ENCODE measurements around the gene PAIP2.
"Not testable (repeated sequence)": the region's sequence is repeated elsewhere in the genome, so short reads cannot be mapped to it uniquely, and the experiment has no call there.

Gene PAIP2

GRCh38 chr5:139342423-139342723 is 719 bp downstream of the PAIP2 start:
- no peak for TF ChIP-seq POLR2A (IDR thresholded peaks at IDR 0.05; ENCODE audit: extremely low read depth, insufficient read length)
- TF ChIP-seq MAX (IDR thresholded peaks at IDR 0.05; ENCODE audit: low read depth, low read length): no peak
- TF ChIP-seq CTCF (IDR thresholded peaks at IDR 0.05; ENCODE audit: low read depth, low read length): no peak
- no peak for TF ChIP-seq MYC (IDR thresholded peaks at IDR 0.05; ENCODE audit: low read depth, low read length)
- peak overlapping the region; percentile 91 for H3K4me3 ChIP-seq (ENCODE audit: low read depth, low read length)
- no peak for DNase-seq (ENCODE audit: low read depth)

- TF ChIP-seq MYC (IDR thresholded peaks at IDR 0.05; ENCODE audit: low read depth, low read length) (no peak), CTCF (IDR thresholded peaks at IDR 0.05; ENCODE audit: low read depth, low read length) (no peak), MAX (IDR thresholded peaks at IDR 0.05; ENCODE audit: low read depth, low read length) (no peak), POLR2A (IDR thresholded peaks at IDR 0.05; ENCODE audit: extremely low read depth, insufficient read length) (no peak)
- H3K4me3 ChIP-seq (ENCODE audit: low read depth, low read length): peak overlapping the region; percentile 91
- DNase-seq (ENCODE audit: low read depth): no peak
These were observed 1.8 kb downstream of the PAIP2 start for GRCh38 chr5:139343476-139343875.

GRCh38 chr5:139344177-139344576 is 2.5 kb downstream of the PAIP2 start:
- H3K4me3 ChIP-seq (ENCODE audit: low read depth, low read length): peak overlapping the region; percentile 3
- TF ChIP-seq MAX (IDR thresholded peaks at IDR 0.05; ENCODE audit: low read depth, low read length) (no peak), CTCF (IDR thresholded peaks at IDR 0.05; ENCODE audit: low read depth, low read length) (no peak), MYC (IDR thresholded peaks at IDR 0.05; ENCODE audit: low read depth, low read length) (no peak), POLR2A (IDR thresholded peaks at IDR 0.05; ENCODE audit: extremely low read depth, insufficient read length) (no peak)
- no peak for DNase-seq (ENCODE audit: low read depth)

- DNase-seq (ENCODE audit: low read depth); H3K4me3 ChIP-seq (ENCODE audit: low read depth, low read length): not testable (repeated sequence)
These were observed 3.8 kb downstream of the PAIP2 start for GRCh38 chr5:139345442-139345841.

GRCh38 chr5:139347863-139348262 is 6.2 kb downstream of the PAIP2 start:
- DNase-seq (ENCODE audit: low read depth); H3K4me3 ChIP-seq (ENCODE audit: low read depth, low read length): not testable (repeated sequence)

- H3K4me3 ChIP-seq (ENCODE audit: low read depth, low read length): no peak overlapping the region
- TF ChIP-seq POLR2A (IDR thresholded peaks at IDR 0.05; ENCODE audit: extremely low read depth, insufficient read length) (no peak), MAX (IDR thresholded peaks at IDR 0.05; ENCODE audit: low read depth, low read length) (no peak), CTCF (IDR thresholded peaks at IDR 0.05; ENCODE audit: low read depth, low read length) (no peak), MYC (IDR thresholded peaks at IDR 0.05; ENCODE audit: low read depth, low read length) (no peak)
- DNase-seq (ENCODE audit: low read depth): no peak
These were observed 12.5 kb downstream of the PAIP2 start for GRCh38 chr5:139354186-139354585.

GRCh38 chr5:139355900-139356299 is 14.2 kb downstream of the PAIP2 start:
- DNase-seq (ENCODE audit: low read depth); H3K4me3 ChIP-seq (ENCODE audit: low read depth, low read length): not testable (repeated sequence)

GRCh38 chr5:139358064-139358463 is 16.4 kb downstream of the PAIP2 start:
- TF ChIP-seq MYC (IDR thresholded peaks at IDR 0.05; ENCODE audit: low read depth, low read length) (no peak), CTCF (IDR thresholded peaks at IDR 0.05; ENCODE audit: low read depth, low read length) (no peak), MAX (IDR thresholded peaks at IDR 0.05; ENCODE audit: low read depth, low read length) (no peak), POLR2A (IDR thresholded peaks at IDR 0.05; ENCODE audit: extremely low read depth, insufficient read length) (no peak)
- no peak for DNase-seq (ENCODE audit: low read depth)
- no peak overlapping the region for H3K4me3 ChIP-seq (ENCODE audit: low read depth, low read length)
